RWPE2 (cell line): ENCODE measurements around the gene TCERG1L.

Experiments used
- ATAC-seq: fragments of 200-7000 bp; cut with Tn5 transposase; 3 replicates; pipeline ENCODE4 v1.9.1; 2021; ENCODE audit warnings: low read depth
- DNase-seq: peaks from one replicate; pipeline ENCODE4 v3.0.0-alpha.2; 2020; ENCODE audit warnings: low spot score
- H3K27ac ChIP-seq: fragments of 450-650 bp; 2 replicates; pipeline ENCODE4 v1.5.1; 2017; ENCODE audit warnings: mild to moderate bottlenecking; ENCODE audit not compliant: poor library complexity, severe bottlenecking
- H3K27me3 ChIP-seq: fragments of 250-450 bp; sonication (Bioruptor Pico); 2 replicates; pipeline ENCODE4 v1.5.1; 2021; ENCODE audit warnings: mild to moderate bottlenecking, moderate library complexity; ENCODE audit not compliant: insufficient read depth, poor library complexity, severe bottlenecking
- H3K36me3 ChIP-seq: fragments of 250-450 bp; sonication (Bioruptor Pico); 2 replicates; pipeline ENCODE4 v1.5.1; 2020; ENCODE audit warnings: low read depth, mild to moderate bottlenecking, moderate library complexity
- H3K4me1 ChIP-seq: fragments of 250-450 bp; sonication (Bioruptor Pico); 2 replicates; pipeline ENCODE4 v1.5.1; 2021; ENCODE audit warnings: mild to moderate bottlenecking, moderate library complexity; ENCODE audit not compliant: insufficient read depth, poor library complexity, severe bottlenecking
- H3K4me3 ChIP-seq: fragments of 250-450 bp; sonication (Bioruptor Pico); 2 replicates; pipeline ENCODE4 v1.5.1; 2021; ENCODE audit warnings: mild to moderate bottlenecking, moderate library complexity; ENCODE audit not compliant: severe bottlenecking
- H3K9me3 ChIP-seq: fragments of 250-450 bp; sonication (Bioruptor Pico); 2 replicates; pipeline ENCODE4 v1.5.1; 2021; ENCODE audit warnings: mild to moderate bottlenecking, moderate library complexity; ENCODE audit not compliant: severe bottlenecking
- TF ChIP-seq, protein P1 (sequence below): fragments of 450-650 bp; IDR thresholded peaks from one replicate; pipeline ENCODE4 v1.5.1; 2017; ENCODE audit warnings: mild to moderate bottlenecking, moderate library complexity; ENCODE audit not compliant: poor library complexity, severe bottlenecking

Gene TCERG1L

DNA sequence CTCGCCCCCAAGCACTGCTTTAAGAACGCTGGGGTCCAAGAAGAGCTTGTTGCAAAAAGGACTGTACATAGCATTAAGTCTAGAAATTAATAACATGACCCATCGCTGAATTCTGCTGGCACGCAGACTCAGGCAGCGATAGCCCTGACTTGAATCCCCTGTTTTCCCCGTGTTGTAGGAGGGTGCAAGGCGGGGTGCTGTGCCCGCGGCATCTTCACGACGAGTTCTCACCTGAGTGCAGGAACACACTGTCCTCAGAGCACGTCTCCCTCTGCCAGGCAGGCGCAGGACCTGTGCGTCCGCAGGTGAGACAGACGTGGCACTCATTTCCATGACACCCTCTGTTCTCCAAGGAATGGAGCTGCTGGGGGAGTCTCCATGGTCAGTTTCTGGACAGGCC is 243.2 kb downstream of the TCERG1L start:
- ATAC-seq (no peak), DNase-seq (no peak)
- Histone ChIP-seq H3K4me3 (no peak overlapping the region), H3K27ac (no peak overlapping the region), H3K36me3 (no peaks in the 10 kb centered on the region), H3K27me3 (no peaks in the 10 kb centered on the region), H3K9me3 (no peaks in the 10 kb centered on the region), H3K4me1 (no peaks in the 10 kb centered on the region)
- TF ChIP-seq, protein P1, sequence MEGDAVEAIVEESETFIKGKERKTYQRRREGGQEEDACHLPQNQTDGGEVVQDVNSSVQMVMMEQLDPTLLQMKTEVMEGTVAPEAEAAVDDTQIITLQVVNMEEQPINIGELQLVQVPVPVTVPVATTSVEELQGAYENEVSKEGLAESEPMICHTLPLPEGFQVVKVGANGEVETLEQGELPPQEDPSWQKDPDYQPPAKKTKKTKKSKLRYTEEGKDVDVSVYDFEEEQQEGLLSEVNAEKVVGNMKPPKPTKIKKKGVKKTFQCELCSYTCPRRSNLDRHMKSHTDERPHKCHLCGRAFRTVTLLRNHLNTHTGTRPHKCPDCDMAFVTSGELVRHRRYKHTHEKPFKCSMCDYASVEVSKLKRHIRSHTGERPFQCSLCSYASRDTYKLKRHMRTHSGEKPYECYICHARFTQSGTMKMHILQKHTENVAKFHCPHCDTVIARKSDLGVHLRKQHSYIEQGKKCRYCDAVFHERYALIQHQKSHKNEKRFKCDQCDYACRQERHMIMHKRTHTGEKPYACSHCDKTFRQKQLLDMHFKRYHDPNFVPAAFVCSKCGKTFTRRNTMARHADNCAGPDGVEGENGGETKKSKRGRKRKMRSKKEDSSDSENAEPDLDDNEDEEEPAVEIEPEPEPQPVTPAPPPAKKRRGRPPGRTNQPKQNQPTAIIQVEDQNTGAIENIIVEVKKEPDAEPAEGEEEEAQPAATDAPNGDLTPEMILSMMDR, result no peak

DNA sequence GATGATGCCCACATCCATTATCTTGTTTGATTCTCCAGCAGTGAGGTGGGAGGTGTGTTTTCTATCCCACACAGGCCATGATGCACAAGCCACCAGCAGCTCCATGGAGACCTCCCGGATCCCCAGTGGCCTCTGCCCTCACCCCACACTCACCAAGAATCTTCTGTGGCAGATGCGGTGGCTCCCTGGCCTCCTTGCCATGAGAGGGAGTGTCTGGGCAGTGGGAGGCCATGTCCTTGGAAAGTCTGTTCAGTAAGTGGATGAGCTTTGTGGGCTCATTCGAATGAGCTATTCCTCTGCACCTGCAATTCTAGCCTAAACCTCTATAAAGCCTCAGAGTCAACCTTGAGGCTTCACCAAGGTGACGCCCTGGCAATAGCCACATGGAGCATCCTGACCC is 243.8 kb downstream of the TCERG1L start:
- Histone ChIP-seq H3K4me1 (no peaks in the 10 kb centered on the region), H3K4me3 (no peak overlapping the region), H3K27ac (no peak overlapping the region), H3K36me3 (no peaks in the 10 kb centered on the region), H3K27me3 (no peaks in the 10 kb centered on the region), H3K9me3 (no peaks in the 10 kb centered on the region)
- DNase-seq (no peak), ATAC-seq (no peak)
- TF ChIP-seq, protein P1, result no peak

DNA sequence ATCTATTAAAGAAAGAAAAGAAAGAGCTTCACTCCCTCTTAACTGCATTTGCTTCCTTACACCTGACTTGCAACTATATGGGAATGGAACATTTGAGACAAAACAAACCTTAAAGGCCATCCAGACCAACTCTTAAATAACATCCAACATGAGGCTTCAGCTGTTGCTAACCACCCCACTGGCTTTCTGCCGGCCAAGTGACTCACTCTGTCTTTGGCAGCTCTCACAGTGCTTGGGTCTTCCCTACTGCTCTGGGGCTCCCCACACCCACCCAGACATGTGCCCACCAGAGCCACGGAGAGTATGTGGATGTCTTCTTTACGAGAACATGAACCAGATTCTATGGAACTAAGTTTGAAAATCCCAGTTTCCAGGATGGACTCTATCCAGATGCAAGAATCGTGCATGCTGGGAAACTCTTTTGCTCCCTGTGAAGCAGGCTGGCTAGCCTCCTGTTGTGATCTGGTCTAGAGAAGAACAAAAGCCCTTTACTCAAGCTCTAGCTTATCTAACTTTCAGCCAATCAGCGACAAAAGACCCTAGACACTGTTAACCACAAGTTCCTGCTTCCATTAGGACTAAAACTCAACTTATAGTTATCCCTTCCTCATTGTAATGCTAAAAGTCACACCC is 245.7 kb downstream of the TCERG1L start:
- Histone ChIP-seq H3K4me3 (no peak overlapping the region), H3K36me3 (no peaks in the 10 kb centered on the region), H3K4me1 (no peaks in the 10 kb centered on the region), H3K27ac (no peak overlapping the region), H3K9me3 (no peaks in the 10 kb centered on the region), H3K27me3 (no peaks in the 10 kb centered on the region)
- ATAC-seq (no peak), DNase-seq (no peak)
- TF ChIP-seq, protein P1, result no peak

DNA sequence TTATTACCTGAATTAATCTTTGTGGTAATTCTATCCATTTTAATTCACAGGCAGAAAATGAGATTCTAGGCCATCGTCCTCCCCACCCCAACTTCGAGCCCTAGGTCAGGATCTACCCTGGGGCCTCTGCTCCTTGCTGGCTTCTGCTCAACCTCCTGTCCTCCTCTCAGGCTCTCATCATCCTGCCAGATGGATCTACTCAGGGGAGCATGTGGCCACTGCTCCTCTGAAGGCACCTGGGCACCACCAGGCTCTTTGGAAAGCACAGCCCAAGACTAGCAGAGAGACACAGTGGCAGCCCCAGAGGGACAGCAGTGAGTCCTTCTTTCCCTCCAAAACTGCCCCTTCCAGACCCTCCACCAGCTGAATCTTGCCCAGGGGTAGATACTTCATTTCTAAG is 248.2 kb downstream of the TCERG1L start:
- Histone ChIP-seq H3K27me3 (no peaks in the 10 kb centered on the region), H3K36me3 (no peaks in the 10 kb centered on the region), H3K27ac (no peak overlapping the region), H3K4me1 (no peaks in the 10 kb centered on the region), H3K9me3 (no peaks in the 10 kb centered on the region), H3K4me3 (no peak overlapping the region)
- DNase-seq, result no peak
- no peak for ATAC-seq
- TF ChIP-seq, protein P1, result no peak

DNA sequence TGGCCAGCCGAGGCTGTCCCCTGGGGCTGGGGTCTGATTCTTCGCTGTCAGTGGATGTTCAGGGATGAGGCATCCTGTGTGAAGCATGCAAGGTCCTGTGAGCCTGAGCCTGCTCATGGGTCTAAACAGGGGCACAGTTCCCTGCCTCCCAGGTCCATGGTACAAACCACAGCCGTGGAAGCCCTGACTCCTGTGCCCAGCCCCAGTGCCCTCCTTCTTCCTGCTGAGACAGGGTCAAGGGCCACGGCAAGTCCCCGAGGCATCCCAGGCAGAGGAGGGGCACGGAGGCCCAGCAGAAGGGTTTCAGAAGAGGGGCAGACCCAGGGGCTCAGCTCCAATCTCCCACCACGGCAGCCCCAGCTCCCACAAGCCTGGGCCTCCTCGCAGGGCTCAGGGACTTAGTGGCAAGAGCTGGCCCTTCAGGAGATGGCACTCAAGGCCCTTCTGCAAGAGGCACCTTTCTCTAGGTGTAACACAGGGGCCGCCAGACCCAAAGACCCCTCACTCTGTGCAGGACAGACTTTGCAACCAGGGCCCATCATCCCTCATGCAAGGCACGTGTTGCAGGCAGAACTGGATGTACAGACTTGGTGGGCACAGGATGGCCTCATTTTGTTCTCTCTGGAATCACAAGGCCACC is 248.8 kb downstream of the TCERG1L start:
- no peaks in the 10 kb centered on the region for H3K4me1 ChIP-seq
- TF ChIP-seq, protein P1, result no peak
- H3K4me3 ChIP-seq, result no peak overlapping the region
- no peak for ATAC-seq
- H3K27ac ChIP-seq, result no peak overlapping the region
- DNase-seq, result no peak
- no peaks in the 10 kb centered on the region for H3K27me3 ChIP-seq
- H3K9me3 ChIP-seq, result no peaks in the 10 kb centered on the region
- H3K36me3 ChIP-seq, result no peaks in the 10 kb centered on the region
